ENCODE measurements around the gene AWAT1.

DNA sequence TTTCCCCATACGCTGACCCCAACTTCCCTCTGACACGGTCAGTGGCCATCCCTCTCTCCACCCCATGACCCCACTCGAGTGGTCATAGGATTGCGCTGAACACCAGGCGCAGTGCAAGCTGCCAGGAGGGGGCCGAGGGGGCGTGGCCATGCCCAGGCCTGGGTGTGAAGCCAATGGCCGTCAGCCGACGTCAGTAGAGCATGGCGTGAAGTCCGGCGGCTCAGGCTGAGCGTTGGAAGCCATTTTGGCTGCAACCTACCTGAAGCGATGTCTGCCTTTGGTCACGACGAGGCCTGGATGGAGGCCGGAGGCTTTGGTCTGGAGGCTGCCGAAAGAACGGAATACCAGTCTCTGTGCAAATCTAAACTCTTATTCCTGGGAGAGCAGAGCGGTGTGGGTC lies 47.5 kb downstream of the AWAT1 start, which contains the start of gene RAB41:
- no peak for TF ChIP-seq EP300 (IDR thresholded peaks at IDR 0.05)
- TF ChIP-seq POLR2AphosphoS5 (IDR thresholded peaks at IDR 0.05), result no peak
- TF ChIP-seq, protein P1, sequence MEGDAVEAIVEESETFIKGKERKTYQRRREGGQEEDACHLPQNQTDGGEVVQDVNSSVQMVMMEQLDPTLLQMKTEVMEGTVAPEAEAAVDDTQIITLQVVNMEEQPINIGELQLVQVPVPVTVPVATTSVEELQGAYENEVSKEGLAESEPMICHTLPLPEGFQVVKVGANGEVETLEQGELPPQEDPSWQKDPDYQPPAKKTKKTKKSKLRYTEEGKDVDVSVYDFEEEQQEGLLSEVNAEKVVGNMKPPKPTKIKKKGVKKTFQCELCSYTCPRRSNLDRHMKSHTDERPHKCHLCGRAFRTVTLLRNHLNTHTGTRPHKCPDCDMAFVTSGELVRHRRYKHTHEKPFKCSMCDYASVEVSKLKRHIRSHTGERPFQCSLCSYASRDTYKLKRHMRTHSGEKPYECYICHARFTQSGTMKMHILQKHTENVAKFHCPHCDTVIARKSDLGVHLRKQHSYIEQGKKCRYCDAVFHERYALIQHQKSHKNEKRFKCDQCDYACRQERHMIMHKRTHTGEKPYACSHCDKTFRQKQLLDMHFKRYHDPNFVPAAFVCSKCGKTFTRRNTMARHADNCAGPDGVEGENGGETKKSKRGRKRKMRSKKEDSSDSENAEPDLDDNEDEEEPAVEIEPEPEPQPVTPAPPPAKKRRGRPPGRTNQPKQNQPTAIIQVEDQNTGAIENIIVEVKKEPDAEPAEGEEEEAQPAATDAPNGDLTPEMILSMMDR (IDR thresholded peaks at IDR 0.05), result no peak
